Colonic mucosa (tissue), 4 donors: ENCODE data around the gene MT3. TPM values are rescaled to one million over a fixed set of nuclear protein-coding genes. Genes with fewer than 3 reads are reported as not detected.

ENCODE experiments used
- DNase-seq: peaks from one replicate; pipeline ENCODE4 v3.0.0-alpha.2; 2020
- H3K27ac ChIP-seq: fragments of 200-600 bp; one replicate; pipeline ENCODE4 v1.8.0; 2021
- H3K27me3 ChIP-seq: fragments of 200-600 bp; one replicate; pipeline ENCODE4 v1.8.0; 2021
- H3K36me3 ChIP-seq: fragments of 200-600 bp; one replicate; pipeline ENCODE4 v1.8.0; 2021
- H3K4me1 ChIP-seq: fragments of 200-600 bp; one replicate; pipeline ENCODE4 v1.8.0; 2021; ENCODE audit warnings: mild to moderate bottlenecking
- H3K4me3 ChIP-seq: fragments of 200-600 bp; one replicate; pipeline ENCODE4 v1.8.0; 2021
- H3K9ac ChIP-seq, 2 donors: one replicate each; pipeline ENCODE4 v1.7.0; 2013; ENCODE audit warnings: control low read depth in 2 of 2, low read depth in 2 of 2, low read length in 2 of 2
- H3K9me3 ChIP-seq: fragments of 200-600 bp; one replicate; pipeline ENCODE4 v1.8.0; 2021
- CTCF ChIP-seq: fragments of 200-600 bp; IDR thresholded peaks from one replicate; pipeline ENCODE4 v1.8.0; 2022; ENCODE audit warnings: antibody characterized with exemption, mild to moderate bottlenecking
- intact Hi-C: fragments of 100-400 bp; cut with DNase I; formaldehyde crosslinking; loops from one replicate; pipeline ENCODE4 v1.14.1; 2022
- total RNA-seq, 2 donors: library from RNA; stranded (reverse); fragmentation: NEBNext Ultra II Directional in 1 of 2; extraction: Animal tissue kit (Norgen Biotek cat#: 25700) in 1 of 2; gene quantifications; one replicate each; pipeline ENCODE4 v1.2.1, GENCODE V29; 2021
- donor health status: healthy.
- donor health status: DM: no; HTN: no; CAD: no.
- donor health status: DM: no; HTN: no; CAD: no.

MT3 gene
- total RNA-seq, 2 donors from 2014 or later = 3.6 to 4.0 TPM

GRCh38 chr16:56559109-56559508, 30.2 kb upstream of the MT3 start:
- no peak for TF ChIP-seq CTCF

GRCh38 chr16:56560447-56560846, 28.9 kb upstream of the MT3 start:
- H3K4me3 ChIP-seq = no peak overlapping the region
- no peaks in the 10 kb centered on the region for H3K4me1 ChIP-seq
- intact Hi-C loops = no loop called here
- no peaks in the 10 kb centered on the region for H3K27me3 ChIP-seq
- no peak for DNase-seq
- no peak overlapping the region for H3K9ac ChIP-seq
- TF ChIP-seq CTCF = no peak
- no peaks in the 10 kb centered on the region for H3K9me3 ChIP-seq
- H3K36me3 ChIP-seq = no peaks in the 10 kb centered on the region
- H3K27ac ChIP-seq = no peak overlapping the region

More at GRCh38 chr16:56559109-56559508, 30.2 kb upstream of the MT3 start:
- Histone ChIP-seq H3K4me3 (no peak overlapping the region), H3K36me3 (no peaks in the 10 kb centered on the region), H3K27ac (no peak overlapping the region), H3K9me3 (no peaks in the 10 kb centered on the region), H3K4me1 (no peaks in the 10 kb centered on the region), H3K9ac (no peak overlapping the region), H3K27me3 (no peaks in the 10 kb centered on the region)
- DNase-seq = no peak
- intact Hi-C loops = no loop called here

- DNase-seq = no peak
- H3K9ac ChIP-seq = no peak overlapping the region
- no peak for TF ChIP-seq CTCF
These were observed 28.2 kb upstream of the MT3 start for GRCh38 chr16:56561126-56561525.

GRCh38 chr16:56564793-56565477, 24.4 kb upstream of the MT3 start, which contains the start of gene MT4:
TSS of gene MT4 (plus strand) at chr16:56565073. CDS start at chr16:56565129, 56 bp downstream.
- H3K9ac ChIP-seq = no peak within 1 kb of the TSS
- no peaks in the 10 kb centered on the region for H3K27me3 ChIP-seq
- no peak within 1 kb of the TSS for H3K4me3 ChIP-seq
- no peaks in the 10 kb centered on the region for H3K36me3 ChIP-seq
- no peaks in the 10 kb centered on the region for H3K9me3 ChIP-seq
- intact Hi-C loops = no loop called here
- no peak for TF ChIP-seq CTCF
- no peak for DNase-seq
- H3K27ac ChIP-seq = no peak within 1 kb of the TSS
- no peaks in the 10 kb centered on the region for H3K4me1 ChIP-seq

More at GRCh38 chr16:56561126-56561525, 28.2 kb upstream of the MT3 start:
- Histone ChIP-seq H3K27me3 (no peaks in the 10 kb centered on the region), H3K27ac (no peak overlapping the region), H3K4me3 (no peak overlapping the region), H3K9me3 (no peaks in the 10 kb centered on the region), H3K36me3 (no peaks in the 10 kb centered on the region), H3K4me1 (no peaks in the 10 kb centered on the region)
- intact Hi-C loops = no loop called here

GRCh38 chr16:56569971-56570370, 19.4 kb upstream of the MT3 start:
- no peak overlapping the region for H3K27ac ChIP-seq
- H3K4me1 ChIP-seq = no peaks in the 10 kb centered on the region
- intact Hi-C loops = no loop called here
- no peaks in the 10 kb centered on the region for H3K9me3 ChIP-seq
- no peak overlapping the region for H3K4me3 ChIP-seq
- H3K9ac ChIP-seq = no peak overlapping the region
- no peaks in the 10 kb centered on the region for H3K36me3 ChIP-seq
- H3K27me3 ChIP-seq = no peaks in the 10 kb centered on the region
- DNase-seq = no peak
- no peak for TF ChIP-seq CTCF
